ENCODE data around the gene SMARCA1.

DNA sequence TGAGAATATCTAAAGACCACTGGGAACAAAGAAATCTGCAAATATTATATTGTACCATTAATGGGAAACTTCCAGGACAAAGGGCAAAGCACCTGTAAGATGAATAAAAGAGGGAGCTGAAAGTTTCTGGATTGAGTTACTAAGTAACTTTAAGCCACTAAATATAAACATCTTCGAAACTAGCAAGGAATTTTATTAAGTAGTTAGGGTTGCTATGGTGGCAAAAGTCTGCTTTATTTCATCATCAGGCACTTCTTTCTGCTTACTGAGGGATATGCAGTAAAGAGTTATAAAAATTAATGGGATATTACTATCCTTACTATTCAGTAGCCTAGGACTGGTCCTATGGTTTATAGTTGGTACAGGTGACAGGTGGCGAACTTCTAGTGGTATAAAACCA, 33.0 kb downstream of the SMARCA1 start:
- TF ChIP-seq MAX (IDR thresholded peaks at IDR 0.05): no peak
- TF ChIP-seq ZBTB7A (IDR thresholded peaks at IDR 0.05; ENCODE audit: low read depth): no peak
- no peak for TF ChIP-seq EP300 (IDR thresholded peaks at IDR 0.05; ENCODE audit: borderline replicate concordance)
- TF ChIP-seq TEAD4 (IDR thresholded peaks at IDR 0.05): no peak
- no peak for TF ChIP-seq YY1 (IDR thresholded peaks at IDR 0.05; ENCODE audit: low read depth)
- TF ChIP-seq USF1 (IDR thresholded peaks at IDR 0.05): no peak
- no peak for TF ChIP-seq CEBPB (IDR thresholded peaks at IDR 0.05)
- TF ChIP-seq FOXM1 (IDR thresholded peaks at IDR 0.05; ENCODE audit: borderline replicate concordance, low read depth): no peak
- no peak for TF ChIP-seq REST (IDR thresholded peaks at IDR 0.05; ENCODE audit: low read depth)
- TF ChIP-seq RAD21 (IDR thresholded peaks at IDR 0.05; ENCODE audit: low read depth): no peak
- no peak for TF ChIP-seq CREB1 (IDR thresholded peaks at IDR 0.05; ENCODE audit: low read depth)
- TF ChIP-seq NFIC (IDR thresholded peaks at IDR 0.05): no peak
- TF ChIP-seq TAF1 (IDR thresholded peaks at IDR 0.05; ENCODE audit: low read depth): no peak
- no peak for TF ChIP-seq TCF12 (IDR thresholded peaks at IDR 0.05; ENCODE audit: low read depth)
